GM12878 (cell line): ENCODE data around the gene PRUNE2. TPM values are rescaled to one million over a fixed set of nuclear protein-coding genes. Genes with fewer than 3 reads are reported as not detected.

ENCODE experiments used
- ATAC-seq: fragments of 200-7000 bp; cut with Tn5 transposase; 3 replicates; pipeline ENCODE4 v1.9.1; 2020; ENCODE audit warnings: mild to moderate bottlenecking, moderate library complexity
- BruUV-seq: library from RNA; stranded (reverse); fragments of 400-500 nt; replicated peaks from 2 replicates; lab custom pipeline; 2021; lab: Mats Ljungman, UMichigan
- CTCF ChIA-PET: fragments of 300-600 bp; sonication (Branson Sonifier 250); formaldehyde crosslinking; extraction: SDS; loops from one replicate; lab custom pipeline; 2021; ENCODE audit warnings: inconsistent platforms; lab: Yijun Ruan, JAX
- POLR2A ChIA-PET: fragments of 350-600 bp; formaldehyde crosslinking; extraction: SDS; loops from one replicate; lab custom pipeline; 2021; ENCODE audit warnings: inconsistent platforms; lab: Charles Lee
- RAD21 ChIA-PET: fragments of 300-600 bp; sonication (Branson Sonifier 250); formaldehyde crosslinking; loops from one replicate; lab custom pipeline; 2023; ENCODE audit warnings: antibody characterized with exemption; ENCODE audit not compliant: unreplicated experiment; lab: Charles Lee
- SMC1A ChIA-PET: fragments of 300-600 bp; sonication (Branson Sonifier 250); formaldehyde crosslinking; loops from one replicate; lab custom pipeline; 2023; ENCODE audit not compliant: unreplicated experiment, uncharacterized antibody; lab: Charles Lee
- DNase-seq: peaks from one replicate; pipeline ENCODE4 v3.0.0-alpha.2; 2011; ENCODE audit warnings: low read depth, low spot score
- FAIRE-seq: peaks from 3 replicates; lab custom pipeline; 2011; peaks lifted over from hg19 to GRCh38; lab: Jason Lieb, UNC
- H2AFZ ChIP-seq: 2 replicates; pipeline ENCODE4 v1.6.0; 2011; ENCODE audit warnings: low read depth, low read length, control low read depth; ENCODE audit not compliant: control insufficient read depth
- H3K27ac ChIP-seq: 2 replicates; pipeline ENCODE4 v1.5.1; 2011; ENCODE audit warnings: control low read depth; ENCODE audit not compliant: control insufficient read depth, insufficient read depth
- H3K27me3 ChIP-seq, 2 experiments: replicated peaks in 1 of 2; 2 replicates each; pipeline versions ENCODE4 v1.6.0 to v1.6.1; 2011; ENCODE audit warnings: low read length in 1 of 2; ENCODE audit not compliant: control insufficient read depth in 2 of 2, insufficient read depth in 2 of 2
- H3K36me3 ChIP-seq, 2 experiments: 2 replicates each; pipeline ENCODE4 v1.5.1; 2011; ENCODE audit warnings: low read length in 1 of 2; ENCODE audit not compliant: control insufficient read depth in 2 of 2, insufficient read depth in 2 of 2
- H3K4me1 ChIP-seq: 2 replicates; pipeline ENCODE4 v1.6.1; 2011; ENCODE audit warnings: mild to moderate bottlenecking, low read length, moderate library complexity, mixed read lengths; ENCODE audit not compliant: control insufficient read depth, insufficient read depth
- H3K4me2 ChIP-seq: 2 replicates; pipeline ENCODE4 v1.6.0; 2011; ENCODE audit warnings: control low read depth; ENCODE audit not compliant: control insufficient read depth, insufficient read depth
- H3K4me3 ChIP-seq: fragments of 200-600 bp; sonication (generic); 2 replicates; pipeline ENCODE4 v1.5.1; 2016
- H3K79me2 ChIP-seq: 2 replicates; pipeline ENCODE4 v1.6.0; 2011; ENCODE audit warnings: low read length; ENCODE audit not compliant: control insufficient read depth, insufficient read depth
- H3K9ac ChIP-seq: 2 replicates; pipeline ENCODE4 v1.8.0; 2011; ENCODE audit warnings: low read length, control low read depth, mixed read lengths; ENCODE audit not compliant: control insufficient read depth, insufficient read depth
- H3K9me3 ChIP-seq: replicated peaks from 3 replicates; pipeline ENCODE4 v1.5.1; 2011; ENCODE audit warnings: mild to moderate bottlenecking, low read length; ENCODE audit not compliant: control insufficient read depth, insufficient read depth
- H4K20me1 ChIP-seq: 2 replicates; pipeline ENCODE4 v1.6.0; 2011; ENCODE audit not compliant: control insufficient read depth, insufficient read depth
- FOS ChIP-seq: IDR thresholded peaks from 3 replicates; pipeline ENCODE4 v1.6.1; 2011; ENCODE audit warnings: borderline replicate concordance; ENCODE audit not compliant: insufficient read length; ENCODE audit errors: extremely low read depth
- MEF2B ChIP-seq: fragments of 450-650 bp; IDR thresholded peaks from 2 replicates; pipeline ENCODE4 v1.6.1; 2018; ENCODE audit warnings: mild to moderate bottlenecking, moderate library complexity; ENCODE audit not compliant: partially characterized antibody, poor library complexity, severe bottlenecking
- PBX3 ChIP-seq: IDR thresholded peaks from 2 replicates; pipeline ENCODE4 v1.6.1; 2011; ENCODE audit warnings: mild to moderate bottlenecking, low read depth, low read length, moderate library complexity; ENCODE audit not compliant: insufficient replicate concordance
- POU2F2 ChIP-seq: IDR thresholded peaks from 3 replicates; pipeline ENCODE4 v1.6.1; 2011; ENCODE audit warnings: low read depth, mild to moderate bottlenecking, low read length, borderline replicate concordance
- PRDM15 ChIP-seq: fragments of 450-650 bp; formaldehyde crosslinking; IDR thresholded peaks from 2 replicates; pipeline ENCODE4 v1.4.0; 2020; ENCODE audit warnings: mild to moderate bottlenecking, moderate library complexity
- REST ChIP-seq: IDR thresholded peaks from 2 replicates; pipeline ENCODE4 v1.6.1; 2012; ENCODE audit warnings: mild to moderate bottlenecking, low read depth, low read length
- TCF3 ChIP-seq: IDR thresholded peaks from 2 replicates; pipeline ENCODE4 v1.6.1; 2012; ENCODE audit warnings: low read depth, mild to moderate bottlenecking, low read length, borderline replicate concordance; ENCODE audit not compliant: insufficient read depth
- WGBS: methylation state at CpG from one replicate; pipeline ENCODE4 v1.1.6; 2016; ENCODE audit warnings: low lambda C conversion rate; ENCODE audit not compliant: insufficient replicate concordance, insufficient coverage; ENCODE audit errors: missing lambda C conversion rate; 5-methylcytosine and 5-hydroxymethylcytosine counted together
- in situ Hi-C: fragments of 300-500 bp; cut with MboI; formaldehyde crosslinking; loops from 9 replicates; pipeline ENCODE4 v1.14.3; 2018; ENCODE audit warnings: mixed read lengths
- intact Hi-C: fragments of 100-400 bp; cut with micrococcal nuclease; formaldehyde crosslinking; loops from one replicate; pipeline ENCODE4 v1.14.2; 2022; ENCODE audit not compliant: unreplicated experiment
- polyA plus RNA-seq, 11 experiments: library from polyadenylated mRNA; depleted of rRNA in 4 of 11; unstranded in 6 of 11; stranded (reverse) in 5 of 11; fragments of >200 nt; fragmentation: Nextera tagmentation in 4 of 11; fragmentation: Illumina TruSeq in 1 of 11; extraction: Ambion mirVana in 4 of 11; extraction: Trizol in 1 of 11; gene quantifications; 1 replicate in 1 of 11; 2 replicates in 10 of 11; pipeline versions ENCODE4 v1.2.1 to v1.2.3, GENCODE V29; 2011 to 2016; ENCODE audit warnings: inconsistent platforms in 2 of 11, missing spikeins in 2 of 11, low read depth in 1 of 11
- total RNA-seq, 4 experiments: library from RNA; depleted of rRNA in 3 of 4; stranded (reverse); fragments of >200 nt in 3 of 4; fragmentation: Illumina TruSeq in 1 of 4; extraction: Trizol in 1 of 4; gene quantifications; 2 replicates each; pipeline versions ENCODE4 v1.2.1 to v1.2.3, GENCODE V29; 2013 to 2021

The PRUNE2 gene
- total and polyA plus RNA-seq, 10 of the 15 experiments (the other 5 are each of a cell fraction or from before 2014, with no cell fraction given), result 0.07 to 0.63 (median 0.25) TPM

- Histone ChIP-seq H3K9ac (no peak overlapping the region), H4K20me1 (no peaks in the 10 kb centered on the region), H3K4me1 (no peaks in the 10 kb centered on the region), H3K4me2 (no peak overlapping the region), H3K27me3 (no peaks in the 10 kb centered on the region; a peak in 2 of 4 replicates), H3K79me2 (no peaks in the 10 kb centered on the region), H3K27ac (no peak overlapping the region), H3K9me3 (no peaks in the 10 kb centered on the region), H3K36me3 (no peaks in the 10 kb centered on the region), H2AFZ (no peak overlapping the region), H3K4me3 (no peak overlapping the region)
- FAIRE-seq (no peak), DNase-seq (no peak), ATAC-seq (no peak)
- intact Hi-C loops, result no loop called here
- 26% methylated on average over 5 of the region's 5 CpGs for WGBS
- in situ Hi-C loops, result no loop called here
- POLR2A ChIA-PET, result no interaction called here
- TF ChIP-seq PBX3 (no peak), TCF3 (no peak), PRDM15 (CRISPR knock-in tag) (no peak), FOS (no peak), REST (no peak), POU2F2 (no peak), MEF2B (no peak)
- no TSS peak for BruUV-seq
- CTCF ChIA-PET, result no interaction called here
- SMC1A ChIA-PET, result no interaction called here
- RAD21 ChIA-PET, result no interaction called here
These were observed 109.6 kb downstream of the PRUNE2 start for GRCh38 chr9:76796296-76796695.
